DND-41 (cell line): Measurements from ENCODE around the gene STARD13.

Source experiments
- EZH2 ChIP-seq: IDR thresholded peaks from 3 replicates; pipeline ENCODE4 v1.6.1; 2012; ENCODE audit warnings: borderline replicate concordance, low read depth, mild to moderate bottlenecking, moderate library complexity, low read length, inconsistent platforms; ENCODE audit not compliant: severe bottlenecking
- TF ChIP-seq, protein P1 (sequence below): IDR thresholded peaks from 2 replicates; pipeline ENCODE4 v1.5.1; 2012; ENCODE audit warnings: borderline replicate concordance, low read length, moderate library complexity, mild to moderate bottlenecking; ENCODE audit not compliant: poor library complexity, severe bottlenecking; ENCODE audit errors: extremely low read depth

- TF ChIP-seq, protein P1, sequence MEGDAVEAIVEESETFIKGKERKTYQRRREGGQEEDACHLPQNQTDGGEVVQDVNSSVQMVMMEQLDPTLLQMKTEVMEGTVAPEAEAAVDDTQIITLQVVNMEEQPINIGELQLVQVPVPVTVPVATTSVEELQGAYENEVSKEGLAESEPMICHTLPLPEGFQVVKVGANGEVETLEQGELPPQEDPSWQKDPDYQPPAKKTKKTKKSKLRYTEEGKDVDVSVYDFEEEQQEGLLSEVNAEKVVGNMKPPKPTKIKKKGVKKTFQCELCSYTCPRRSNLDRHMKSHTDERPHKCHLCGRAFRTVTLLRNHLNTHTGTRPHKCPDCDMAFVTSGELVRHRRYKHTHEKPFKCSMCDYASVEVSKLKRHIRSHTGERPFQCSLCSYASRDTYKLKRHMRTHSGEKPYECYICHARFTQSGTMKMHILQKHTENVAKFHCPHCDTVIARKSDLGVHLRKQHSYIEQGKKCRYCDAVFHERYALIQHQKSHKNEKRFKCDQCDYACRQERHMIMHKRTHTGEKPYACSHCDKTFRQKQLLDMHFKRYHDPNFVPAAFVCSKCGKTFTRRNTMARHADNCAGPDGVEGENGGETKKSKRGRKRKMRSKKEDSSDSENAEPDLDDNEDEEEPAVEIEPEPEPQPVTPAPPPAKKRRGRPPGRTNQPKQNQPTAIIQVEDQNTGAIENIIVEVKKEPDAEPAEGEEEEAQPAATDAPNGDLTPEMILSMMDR, result no peak
- no peak for TF ChIP-seq EZH2
Measured at GRCh38 chr13:33154911-33155310, 130.6 kb downstream of the STARD13 start.
